ELF-1 (cell line): ENCODE data around the gene RFPL3.
"Not testable (repeated sequence)": the region's sequence is repeated elsewhere in the genome, so short reads cannot be mapped to it uniquely, and the experiment has no call there.

ENCODE experiments used
- DNase-seq: peaks from one replicate; pipeline ENCODE4 v3.0.0-alpha.2; 2016; ENCODE audit warnings: low read depth, low spot score

The RFPL3 gene

DNA sequence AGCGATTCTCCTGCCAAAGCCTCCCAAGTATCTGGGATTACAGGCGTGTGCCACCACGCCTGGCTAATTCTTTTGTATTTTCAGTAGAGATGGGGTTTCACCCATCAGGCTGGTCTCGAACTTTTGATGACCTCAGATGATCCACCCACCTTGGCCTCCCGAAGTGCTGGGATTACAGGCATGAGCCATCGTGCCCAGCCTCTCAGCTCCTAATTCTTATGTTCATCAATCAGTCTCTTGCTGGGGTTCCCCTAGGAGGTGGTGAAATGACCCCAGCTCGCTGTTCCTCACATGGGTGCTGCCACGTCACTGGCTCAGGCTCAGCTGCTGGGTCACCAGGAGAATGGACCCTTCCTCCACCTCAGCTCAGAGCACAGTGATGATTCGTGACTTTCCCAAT lies at the start of gene RFPL3:
TSS of gene RFPL3 (plus strand) at position 301 of the 400 bp plus-strand sequence. CDS start 205 bp downstream, outside the sequence.
- DNase-seq, result not testable (repeated sequence)

GRCh38 chr22:32308191-32308590 lies 49.5 kb upstream of the RFPL3 start:
- no peak for DNase-seq

DNA sequence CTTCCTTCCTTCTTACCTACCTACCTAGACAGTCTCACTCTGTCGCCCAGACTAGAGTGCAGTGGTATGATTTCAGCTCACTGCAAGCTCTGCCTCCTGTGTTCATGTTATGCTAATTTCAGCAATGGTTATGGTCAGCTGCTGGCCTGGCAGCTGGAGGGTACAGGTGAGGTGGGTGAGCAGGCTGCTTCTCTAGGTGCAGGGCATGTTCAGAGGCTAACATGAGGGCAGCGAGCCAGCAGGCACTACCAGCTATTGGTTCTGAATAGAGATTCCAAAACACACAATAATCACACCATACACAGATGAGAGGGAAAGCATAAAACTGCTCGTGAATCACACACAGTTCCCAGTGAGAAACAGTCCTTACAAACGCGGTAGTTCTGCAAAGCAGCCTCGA lies 48.7 kb upstream of the RFPL3 start:
- DNase-seq, result no peak

GRCh38 chr22:32309585-32310251 lies 47.9 kb upstream of the RFPL3 start:
- no peak for DNase-seq

GRCh38 chr22:32310777-32311176 lies 46.9 kb upstream of the RFPL3 start:
- no peak for DNase-seq

DNA sequence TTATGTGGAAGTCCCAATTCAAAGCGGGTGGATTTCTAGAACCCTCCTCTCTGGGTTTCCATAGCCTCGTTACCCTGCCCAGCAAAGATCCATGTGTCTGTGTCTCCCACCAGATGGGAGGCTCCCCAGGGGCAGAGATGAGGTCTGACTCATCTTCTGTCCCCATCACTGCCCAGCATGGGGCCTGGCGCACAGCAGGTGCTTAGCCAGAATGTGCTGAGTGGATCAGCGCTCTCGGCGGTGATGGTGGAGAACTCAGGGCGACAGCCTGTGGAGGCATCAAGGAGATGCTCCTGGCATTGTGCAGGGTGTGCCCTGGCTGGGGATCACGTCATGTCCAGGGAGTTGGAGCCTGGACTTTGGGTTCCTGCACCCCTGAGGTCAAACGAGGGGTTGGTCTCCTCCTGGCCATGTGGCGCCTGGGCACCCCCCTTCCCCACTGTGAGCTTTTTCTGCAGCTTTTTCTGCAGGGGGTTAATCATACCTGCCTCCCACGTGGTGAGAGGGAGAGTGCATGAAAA lies 46.1 kb upstream of the RFPL3 start:
- no peak for DNase-seq

- no peak for DNase-seq
These were observed 44.9 kb upstream of the RFPL3 start for GRCh38 chr22:32312748-32313147.

DNA sequence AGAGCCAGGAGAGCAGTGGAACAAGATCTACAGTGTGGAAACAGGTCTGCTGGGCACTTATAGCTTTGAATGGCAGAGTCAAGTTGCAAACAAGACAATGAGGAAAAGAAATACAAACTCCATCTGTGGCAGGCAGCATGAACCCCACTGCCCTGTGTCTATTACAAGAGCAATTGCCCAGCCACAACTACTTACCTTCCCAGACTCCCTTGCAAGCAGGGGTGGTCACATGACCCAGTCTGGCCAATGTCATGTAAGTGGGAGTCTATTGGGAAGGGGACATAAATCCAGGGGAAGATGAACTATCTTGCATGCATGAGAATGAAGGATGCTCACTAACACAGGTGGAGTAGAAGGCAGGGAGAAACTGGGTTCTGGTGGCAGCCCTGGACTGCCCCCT lies 44.1 kb upstream of the RFPL3 start:
- DNase-seq, result no peak

DNA sequence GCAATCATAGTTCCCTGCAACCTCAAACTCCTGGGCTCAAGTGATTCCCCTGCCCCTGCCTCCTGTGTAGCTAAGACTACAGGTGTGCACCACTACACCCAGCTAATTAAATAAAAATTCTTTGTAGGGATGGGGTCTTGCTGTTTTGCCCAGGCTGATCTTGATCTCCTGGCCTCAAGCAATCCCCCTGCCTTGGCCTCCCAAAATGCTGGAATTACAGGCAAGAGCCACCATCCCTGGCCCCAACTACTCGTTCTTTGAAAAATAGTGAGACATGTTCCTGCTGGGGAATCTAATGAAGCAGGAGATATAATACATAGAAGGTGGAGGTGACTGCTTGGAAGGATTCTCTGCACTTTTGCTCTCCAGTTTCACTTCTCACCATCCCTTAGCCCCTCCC lies 40.1 kb upstream of the RFPL3 start:
- DNase-seq, result no peak

DNA sequence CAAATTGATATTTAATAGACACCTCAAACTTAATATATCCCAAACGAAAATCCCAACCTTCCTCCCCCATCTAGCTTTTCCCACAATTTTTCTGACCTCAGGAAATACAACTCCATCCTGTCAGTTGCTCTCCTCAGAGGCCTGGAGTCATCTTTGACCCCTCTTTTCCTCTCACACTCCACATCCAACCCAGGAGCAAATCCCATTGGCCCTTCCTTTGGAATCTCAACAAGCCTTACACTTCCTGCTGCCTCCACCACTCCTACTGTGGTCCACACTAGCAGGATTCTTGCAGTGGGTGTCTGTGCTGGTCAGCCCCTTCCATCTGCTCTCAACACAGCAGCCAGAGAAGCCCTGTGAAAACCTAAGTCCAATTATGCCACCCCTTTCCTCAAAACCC lies 39.3 kb upstream of the RFPL3 start:
- no peak for DNase-seq

GRCh38 chr22:32319861-32320406 lies 37.7 kb upstream of the RFPL3 start:
- no peak for DNase-seq

- no peak for DNase-seq
These were observed 34.7 kb upstream of the RFPL3 start for GRCh38 chr22:32322986-32323385.

DNA sequence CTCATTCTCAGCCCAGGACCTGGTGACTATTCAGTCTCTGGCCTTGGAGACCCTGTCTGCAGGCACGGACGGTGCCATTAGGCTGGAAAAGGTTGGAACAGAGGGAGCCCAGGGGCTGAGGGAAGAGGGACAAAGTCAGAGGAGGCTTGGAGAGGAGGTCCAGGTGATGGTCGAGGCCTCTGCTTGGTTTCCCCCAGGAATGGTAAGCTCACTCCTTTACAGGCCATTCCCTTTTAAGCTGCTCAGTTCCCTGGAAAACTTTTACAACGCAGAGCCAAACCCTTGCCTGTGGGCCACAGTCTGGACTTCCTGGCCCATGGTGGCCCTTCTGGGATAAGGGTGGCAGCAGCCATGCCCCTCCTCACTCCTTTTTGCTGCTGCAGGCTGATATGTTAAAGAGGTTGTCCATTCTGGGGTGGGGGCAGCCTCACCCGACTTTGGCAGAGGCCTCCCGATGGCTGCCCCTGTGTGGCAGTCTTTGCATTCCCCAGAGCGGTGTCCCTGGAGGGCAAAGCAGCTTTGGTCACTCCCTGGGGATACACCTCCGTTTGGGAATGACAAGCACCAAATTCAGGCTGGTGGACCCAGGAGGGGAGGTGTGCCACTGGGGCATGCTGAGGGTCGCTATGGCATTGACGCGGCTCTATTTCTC lies 34.0 kb upstream of the RFPL3 start:
- no peak for DNase-seq

- no peak for DNase-seq
These were observed 32.9 kb upstream of the RFPL3 start for GRCh38 chr22:32324505-32325415.

DNA sequence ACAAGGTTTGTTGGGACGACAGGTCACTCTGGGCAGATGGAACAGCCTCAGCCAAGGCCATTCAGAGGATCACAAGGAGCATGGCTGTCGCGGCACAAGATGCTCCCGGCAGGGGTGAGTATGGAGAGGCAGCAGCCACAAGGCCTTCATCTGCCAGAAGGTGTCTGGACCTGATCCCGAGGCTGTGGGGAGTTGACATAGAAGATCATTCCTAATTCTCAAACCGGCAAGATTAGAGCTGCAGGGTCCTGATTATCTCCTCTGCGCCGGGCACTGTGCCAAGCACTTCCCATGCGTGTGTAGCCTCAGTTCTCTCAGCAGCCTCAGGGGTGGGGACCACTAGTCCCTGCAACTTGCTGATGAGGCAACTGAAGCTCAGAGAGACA lies 32.3 kb upstream of the RFPL3 start:
- no peak for DNase-seq

- peak; percentile 41 for DNase-seq
These were observed 31.8 kb upstream of the RFPL3 start for GRCh38 chr22:32325811-32326237.

DNA sequence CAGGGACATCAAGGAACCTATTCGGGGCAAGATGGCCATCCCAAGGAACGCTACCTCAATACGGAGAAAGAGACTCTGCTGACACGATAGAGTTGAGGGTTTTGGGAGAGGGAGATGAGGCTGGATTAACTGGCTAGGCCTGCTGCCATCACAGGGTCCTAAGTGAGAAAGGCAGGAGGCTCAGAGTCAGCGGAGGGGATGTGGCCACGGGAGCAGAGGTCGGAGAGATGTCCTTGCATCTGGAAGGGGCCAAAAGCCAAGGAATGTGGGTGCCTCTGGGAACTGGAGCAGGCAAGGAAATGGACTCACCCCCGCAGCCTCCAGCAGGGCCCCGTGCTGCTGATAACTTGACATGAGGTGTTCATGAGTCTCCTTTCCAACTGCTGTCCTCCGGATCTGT lies 31.0 kb upstream of the RFPL3 start:
- no peak for DNase-seq

DNA sequence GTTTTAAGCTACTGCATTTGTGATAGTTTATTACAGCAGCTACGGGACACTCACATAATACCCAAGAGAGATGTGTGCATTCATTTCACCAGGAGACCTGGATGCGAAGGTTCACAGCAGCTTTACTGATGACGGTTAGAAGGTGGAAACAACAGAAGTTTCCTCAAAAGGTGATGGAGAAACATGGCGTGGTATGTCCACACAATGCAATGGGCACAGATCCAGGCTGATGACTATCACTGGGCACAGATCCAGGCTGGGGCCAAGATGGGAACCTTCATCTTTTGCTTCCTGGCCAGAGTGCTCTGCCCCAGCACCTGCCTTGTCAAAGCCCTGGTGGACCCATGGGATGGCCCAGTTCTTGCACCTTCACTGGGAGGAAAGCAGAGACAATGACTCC lies 30.6 kb upstream of the RFPL3 start:
- DNase-seq, result no peak

DNA sequence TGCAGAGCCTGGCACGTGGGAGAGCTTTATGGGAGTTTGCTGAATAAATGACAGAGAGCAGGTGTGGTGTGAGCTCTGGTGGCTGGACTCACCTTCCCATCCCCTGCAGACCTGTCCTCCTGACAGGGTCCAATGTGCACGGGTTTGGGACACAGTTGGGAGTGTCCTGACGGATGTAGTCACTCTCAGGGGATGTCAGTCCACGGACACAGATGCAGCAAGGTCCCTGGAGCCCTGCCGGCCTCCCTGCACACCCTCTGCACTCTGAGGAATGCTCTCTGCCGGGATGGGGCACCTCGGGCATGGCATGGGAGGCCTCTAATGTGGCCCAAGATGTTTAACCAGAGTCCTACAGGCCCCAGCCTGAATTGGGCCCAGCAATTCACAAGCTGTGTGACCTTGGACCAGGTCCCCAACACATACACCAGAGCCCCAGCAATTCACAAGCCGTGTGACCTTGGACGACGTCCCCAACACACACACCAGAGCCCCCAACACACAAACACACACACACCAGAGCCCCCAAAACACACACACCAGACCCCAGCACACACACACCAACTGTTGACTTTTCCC lies 30.0 kb upstream of the RFPL3 start:
- DNase-seq, result no peak

GRCh38 chr22:32328306-32329201 lies 29.1 kb upstream of the RFPL3 start:
- no peak for DNase-seq
